GM12891 (cell line): Measurements from ENCODE around the gene HSDL2.

Experiments
- PAX5 ChIP-seq: IDR thresholded peaks from 2 replicates; pipeline ENCODE4 v1.6.1; 2011; ENCODE audit warnings: low read length, moderate library complexity, mild to moderate bottlenecking; ENCODE audit not compliant: insufficient read depth, severe bottlenecking
- POLR2A ChIP-seq: IDR thresholded peaks from 2 replicates; pipeline ENCODE4 v1.6.1; 2011; ENCODE audit warnings: low read depth, low read length, control low read depth
- POLR2AphosphoS5 ChIP-seq: IDR thresholded peaks from 2 replicates; pipeline ENCODE4 v1.6.1; 2011; ENCODE audit warnings: low read depth, low read length, control low read depth
- SPI1 ChIP-seq: IDR thresholded peaks from 2 replicates; pipeline ENCODE4 v1.6.1; 2011; ENCODE audit warnings: low read depth, low read length, control low read depth
- TAF1 ChIP-seq: IDR thresholded peaks from 2 replicates; pipeline ENCODE4 v1.6.1; 2011; ENCODE audit warnings: low read depth, low read length, control low read depth

DNA sequence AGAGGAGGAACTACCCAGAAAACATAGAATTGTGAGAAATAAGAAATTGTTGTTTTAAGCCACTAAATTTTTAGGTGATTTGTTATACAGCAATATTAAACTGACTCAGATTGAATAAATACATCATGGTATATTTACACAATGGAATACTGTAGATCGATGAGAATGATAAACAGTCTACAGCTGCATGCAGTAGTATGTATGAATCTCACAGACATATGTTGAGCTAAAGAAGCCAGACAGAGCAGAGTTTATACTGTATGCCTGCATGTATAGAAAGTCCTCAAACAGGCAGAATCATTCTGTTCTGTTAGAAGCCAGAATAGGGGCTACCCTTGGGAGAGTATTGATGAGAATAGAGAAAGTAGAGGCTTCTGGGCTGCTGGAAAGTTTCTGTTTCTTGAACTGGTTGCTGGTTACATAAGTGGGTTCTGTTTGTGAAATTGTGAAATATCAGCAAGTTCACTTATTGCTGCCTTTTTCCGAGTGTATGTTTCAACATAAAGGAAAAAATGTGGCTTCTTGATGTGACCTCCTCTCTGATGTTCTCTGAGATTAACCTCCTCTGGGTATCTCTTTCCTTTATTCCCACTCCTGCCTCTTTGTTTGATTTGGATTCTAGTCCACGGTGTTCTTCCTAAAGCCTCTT is 116.3 kb downstream of the HSDL2 start:
- TF ChIP-seq TAF1 (no peak), POLR2A (no peak), SPI1 (no peak), POLR2AphosphoS5 (no peak), PAX5 (no peak)
